GM12891 (cell line): ENCODE results near the gene ADGRL3.

Experiments used
- POLR2A ChIP-seq: IDR thresholded peaks from 2 replicates; pipeline ENCODE4 v1.6.1; 2011; ENCODE audit warnings: low read depth, low read length, control low read depth
- POLR2AphosphoS5 ChIP-seq: IDR thresholded peaks from 2 replicates; pipeline ENCODE4 v1.6.1; 2011; ENCODE audit warnings: low read depth, low read length, control low read depth

DNA sequence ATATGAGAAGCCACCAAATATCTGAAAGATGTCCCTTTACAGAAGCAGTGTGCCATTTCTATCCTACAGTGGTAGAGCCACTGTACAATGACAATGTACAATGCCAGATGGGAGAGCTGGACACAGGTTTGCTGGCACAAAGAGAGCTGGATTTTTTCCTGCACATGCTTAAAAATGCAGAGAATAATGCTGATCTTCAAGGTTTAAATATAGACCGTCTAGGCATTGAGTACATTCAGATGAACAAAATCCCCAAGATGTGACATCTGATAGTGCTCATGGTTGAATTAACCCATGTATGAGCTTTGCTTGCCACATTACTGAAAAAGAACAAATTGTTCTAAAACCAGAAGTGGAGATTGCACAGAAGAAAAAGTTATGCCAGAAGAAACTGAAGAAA is 11.7 kb downstream of the ADGRL3 start:
- TF ChIP-seq POLR2A: no peak
- TF ChIP-seq POLR2AphosphoS5: no peak
